Ascending aorta (tissue), 2 donors: ENCODE measurements around the gene MGMT. TPM values are rescaled to one million over a fixed set of nuclear protein-coding genes. Genes with fewer than 3 reads are reported as not detected.

Source experiments
- DNase-seq, 2 donors: peaks; one replicate each; pipeline ENCODE4 v3.0.0-alpha.2; 2019; ENCODE audit warnings: low spot score in 2 of 2
- H3K27ac ChIP-seq, 2 donors: fragments of 200-600 bp; sonication (generic); one replicate each; pipeline ENCODE4 v1.5.1; 2016 to 2017; ENCODE audit warnings: mild to moderate bottlenecking in 1 of 2
- H3K27me3 ChIP-seq: fragments of 200-600 bp; sonication (generic); one replicate; pipeline ENCODE4 v1.5.1; 2017
- H3K36me3 ChIP-seq, 2 donors: fragments of 200-600 bp; sonication (generic); one replicate each; pipeline ENCODE4 v1.5.1; 2016
- H3K4me1 ChIP-seq, 2 donors: fragments of 200-600 bp; sonication (generic); one replicate each; pipeline ENCODE4 v1.5.1; 2016 to 2017; ENCODE audit warnings: mild to moderate bottlenecking in 1 of 2
- H3K4me3 ChIP-seq, 2 donors: fragments of 200-600 bp; sonication (generic); one replicate each; pipeline ENCODE4 v1.5.1; 2016 to 2017; ENCODE audit warnings: mild to moderate bottlenecking in 1 of 2
- H3K9me3 ChIP-seq, 2 donors: fragments of 200-600 bp; sonication (generic); one replicate each; pipeline ENCODE4 v1.5.1; 2016
- intact Hi-C: fragments of 100-400 bp; cut with DNase I; formaldehyde crosslinking; loops from one replicate; pipeline ENCODE4 v1.15.1; 2023
- total RNA-seq: library from RNA; depleted of rRNA; stranded (reverse); fragments of >200 nt; gene quantifications from one replicate; pipeline ENCODE4 v1.1.0, GENCODE V29; 2016
- TF ChIP-seq, protein P1 (sequence below), 3 experiments: fragments of 200-600 bp in 2 of 3; fragments of 450-650 bp in 1 of 3; sonication (generic) in 2 of 3; IDR thresholded peaks; one replicate each; pipeline ENCODE4 v1.5.1; 2016 to 2019; ENCODE audit warnings: antibody characterized with exemption in 3 of 3, mild to moderate bottlenecking in 1 of 3, moderate library complexity in 1 of 3

Gene MGMT
- total RNA-seq, 1 donor from 2014 or later = 7.0 TPM

- TF ChIP-seq, protein P1, sequence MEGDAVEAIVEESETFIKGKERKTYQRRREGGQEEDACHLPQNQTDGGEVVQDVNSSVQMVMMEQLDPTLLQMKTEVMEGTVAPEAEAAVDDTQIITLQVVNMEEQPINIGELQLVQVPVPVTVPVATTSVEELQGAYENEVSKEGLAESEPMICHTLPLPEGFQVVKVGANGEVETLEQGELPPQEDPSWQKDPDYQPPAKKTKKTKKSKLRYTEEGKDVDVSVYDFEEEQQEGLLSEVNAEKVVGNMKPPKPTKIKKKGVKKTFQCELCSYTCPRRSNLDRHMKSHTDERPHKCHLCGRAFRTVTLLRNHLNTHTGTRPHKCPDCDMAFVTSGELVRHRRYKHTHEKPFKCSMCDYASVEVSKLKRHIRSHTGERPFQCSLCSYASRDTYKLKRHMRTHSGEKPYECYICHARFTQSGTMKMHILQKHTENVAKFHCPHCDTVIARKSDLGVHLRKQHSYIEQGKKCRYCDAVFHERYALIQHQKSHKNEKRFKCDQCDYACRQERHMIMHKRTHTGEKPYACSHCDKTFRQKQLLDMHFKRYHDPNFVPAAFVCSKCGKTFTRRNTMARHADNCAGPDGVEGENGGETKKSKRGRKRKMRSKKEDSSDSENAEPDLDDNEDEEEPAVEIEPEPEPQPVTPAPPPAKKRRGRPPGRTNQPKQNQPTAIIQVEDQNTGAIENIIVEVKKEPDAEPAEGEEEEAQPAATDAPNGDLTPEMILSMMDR (IDR thresholded peaks at IDR 0.05) = no peak
- no peaks in the 10 kb centered on the region for H3K4me1 ChIP-seq
- H3K9me3 ChIP-seq = no peaks in the 10 kb centered on the region
These were observed 179.9 kb downstream of the MGMT start for GRCh38 chr10:129646973-129647372.

DNA sequence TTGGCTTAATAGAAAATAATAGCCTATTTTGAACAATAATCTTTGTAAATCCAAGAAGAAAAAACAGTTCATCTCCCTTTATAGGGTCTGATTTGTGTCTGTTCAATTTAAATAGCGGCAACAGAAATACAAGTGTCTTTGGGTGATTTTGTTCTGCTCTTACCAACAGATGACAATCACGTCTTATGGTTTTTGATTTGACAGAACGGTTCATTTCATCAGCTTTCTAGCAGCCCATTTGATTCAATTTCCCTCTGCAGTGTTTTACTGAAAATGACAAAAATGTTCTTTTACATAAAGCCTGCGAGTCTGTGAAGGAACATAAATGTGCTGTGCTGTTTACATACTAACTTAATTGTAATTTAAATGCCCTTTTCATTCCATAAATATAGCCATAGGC is 180.5 kb downstream of the MGMT start:
- Histone ChIP-seq H3K9me3 (no peaks in the 10 kb centered on the region), H3K27ac (no peak overlapping the region), H3K4me3 (no peak overlapping the region), H3K27me3 (no peaks in the 10 kb centered on the region), H3K36me3 (no peaks in the 10 kb centered on the region), H3K4me1 (no peaks in the 10 kb centered on the region)
- no peak for DNase-seq
- intact Hi-C loops = no loop called here
- TF ChIP-seq, protein P1 (IDR thresholded peaks at IDR 0.05) = no peak

More at GRCh38 chr10:129646973-129647372, 179.9 kb downstream of the MGMT start:
- H3K4me3 ChIP-seq = no peak overlapping the region
- H3K36me3 ChIP-seq = no peaks in the 10 kb centered on the region
- H3K27me3 ChIP-seq = no peaks in the 10 kb centered on the region
- DNase-seq = no peak
- H3K27ac ChIP-seq = no peak overlapping the region
- intact Hi-C loops = no loop called here

DNA sequence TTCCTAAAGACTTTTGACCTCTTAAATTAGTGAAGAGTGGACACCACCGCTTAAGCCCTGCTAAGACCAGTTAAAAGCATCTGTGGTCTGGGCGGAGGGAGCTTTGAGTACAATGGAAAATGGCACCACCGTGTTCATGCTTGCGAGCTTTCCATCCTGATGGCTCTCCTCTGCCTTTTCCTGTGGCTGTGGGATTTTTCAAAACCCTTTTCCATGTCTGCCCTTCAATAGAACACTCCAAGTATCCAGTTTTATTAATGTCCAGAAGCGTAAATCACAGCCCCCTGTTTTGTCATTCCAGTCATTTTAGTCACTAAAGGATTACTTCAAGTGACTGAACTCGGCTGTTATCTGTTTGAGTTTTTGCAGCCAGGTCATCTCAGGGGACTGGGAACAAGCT is 181.8 kb downstream of the MGMT start:
- no peaks in the 10 kb centered on the region for H3K9me3 ChIP-seq
- no peak overlapping the region for H3K27ac ChIP-seq
- H3K4me3 ChIP-seq = no peak overlapping the region
- DNase-seq = no peak
- H3K27me3 ChIP-seq = no peaks in the 10 kb centered on the region
- intact Hi-C loops = no loop called here
- TF ChIP-seq, protein P1 (IDR thresholded peaks at IDR 0.05) = no peak
- no peaks in the 10 kb centered on the region for H3K4me1 ChIP-seq
- no peaks in the 10 kb centered on the region for H3K36me3 ChIP-seq

DNA sequence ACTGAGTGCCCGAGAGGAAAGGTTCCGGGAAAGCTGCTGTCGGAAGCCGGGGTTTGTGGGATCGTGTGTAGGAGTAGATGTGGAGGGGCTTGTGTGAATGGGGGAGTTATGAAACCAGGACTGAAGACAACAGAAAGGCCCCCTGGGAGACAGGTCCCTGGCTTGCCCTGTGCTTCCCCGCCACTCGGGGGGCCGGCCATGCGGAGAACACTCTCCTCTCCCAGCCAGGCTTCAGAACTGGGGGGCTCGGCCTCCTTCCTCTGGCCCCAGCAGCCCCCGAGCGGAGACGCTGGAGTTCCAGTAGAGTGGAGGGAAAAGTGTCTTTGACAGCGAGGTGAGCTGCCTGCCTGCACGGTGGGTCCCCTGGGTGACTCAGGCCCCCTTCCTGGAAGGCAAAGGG is 185.0 kb downstream of the MGMT start:
- Histone ChIP-seq H3K27ac (no peak overlapping the region), H3K4me1 (no peaks in the 10 kb centered on the region), H3K4me3 (no peak overlapping the region), H3K27me3 (no peaks in the 10 kb centered on the region), H3K9me3 (no peaks in the 10 kb centered on the region), H3K36me3 (no peaks in the 10 kb centered on the region)
- intact Hi-C loops = no loop called here
- TF ChIP-seq, protein P1 (IDR thresholded peaks at IDR 0.05) = no peak
- no peak for DNase-seq

GRCh38 chr10:129652521-129653201 is 185.6 kb downstream of the MGMT start:
- intact Hi-C loops = no loop called here
- DNase-seq = no peak
- Histone ChIP-seq H3K36me3 (no peaks in the 10 kb centered on the region), H3K27ac (no peak overlapping the region), H3K4me3 (no peak overlapping the region), H3K9me3 (no peaks in the 10 kb centered on the region), H3K4me1 (no peaks in the 10 kb centered on the region), H3K27me3 (no peaks in the 10 kb centered on the region)
- TF ChIP-seq, protein P1 (IDR thresholded peaks at IDR 0.05) = no peak

DNA sequence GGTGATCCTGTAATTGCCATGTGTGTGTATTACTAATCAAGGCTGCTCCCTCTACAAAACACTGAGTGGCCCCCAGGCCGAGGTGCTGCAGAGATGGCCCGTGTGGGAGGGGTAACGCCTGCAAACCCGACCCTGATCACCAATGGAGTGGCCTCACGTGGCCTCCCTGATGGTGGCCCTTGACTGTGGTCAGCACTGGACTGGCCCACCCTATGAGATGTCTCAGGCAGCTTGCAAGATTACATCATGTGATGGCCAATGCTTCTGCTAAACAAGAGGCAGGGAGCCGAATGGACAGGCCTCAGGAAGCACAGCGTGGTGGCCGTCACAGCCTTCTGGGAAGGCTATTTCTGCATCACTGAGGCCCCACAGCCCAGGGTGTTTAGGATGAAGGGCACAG is 186.4 kb downstream of the MGMT start:
- TF ChIP-seq, protein P1 (IDR thresholded peaks at IDR 0.05) = no peak
- no peaks in the 10 kb centered on the region for H3K9me3 ChIP-seq
- intact Hi-C loops = no loop called here
- no peaks in the 10 kb centered on the region for H3K27me3 ChIP-seq
- H3K27ac ChIP-seq = no peak overlapping the region
- no peak for DNase-seq
- H3K4me1 ChIP-seq = no peaks in the 10 kb centered on the region
- no peaks in the 10 kb centered on the region for H3K36me3 ChIP-seq
- no peak overlapping the region for H3K4me3 ChIP-seq
